HG03457 (cell line): ENCODE measurements around the gene CCDC136.

ENCODE experiments used
- ATAC-seq: cut with Tn5 transposase; IDR thresholded peaks from one replicate; pipeline ENCODE4 v1.9.1; 2021; ENCODE audit warnings: moderate number of reproducible peaks; ENCODE audit not compliant: unreplicated experiment

The CCDC136 gene

GRCh38 chr7:128830231-128831177 lies 38.7 kb downstream of the CCDC136 start, which contains the start of gene FLNC:
Gene FLNC, plus strand, starts transcription at chr7:128830406. Its CDS starts 232 bp downstream, at chr7:128830638.
- ATAC-seq: no peak

GRCh38 chr7:128831178-128831993 lies 39.6 kb downstream of the CCDC136 start:
- no peak for ATAC-seq

GRCh38 chr7:128831994-128832879 lies 40.5 kb downstream of the CCDC136 start:
- ATAC-seq: no peak

- no peak for ATAC-seq
Observed at GRCh38 chr7:128832880-128833147, 41.0 kb downstream of the CCDC136 start.

GRCh38 chr7:128833148-128833945 lies 41.6 kb downstream of the CCDC136 start:
- ATAC-seq: no peak

- ATAC-seq: no peak
Observed at GRCh38 chr7:128833946-128834325, 42.2 kb downstream of the CCDC136 start.

- ATAC-seq: no peak
Observed at GRCh38 chr7:128835231-128835751, 43.5 kb downstream of the CCDC136 start.

- ATAC-seq: no peak
Observed at GRCh38 chr7:128835790-128836641, 44.2 kb downstream of the CCDC136 start.

GRCh38 chr7:128836729-128837348 lies 45.1 kb downstream of the CCDC136 start:
- ATAC-seq: no peak

GRCh38 chr7:128837521-128837921 lies 45.8 kb downstream of the CCDC136 start:
- no peak for ATAC-seq

- no peak for ATAC-seq
Observed at GRCh38 chr7:128838109-128838779, 46.5 kb downstream of the CCDC136 start.

GRCh38 chr7:128838981-128839731 lies 47.4 kb downstream of the CCDC136 start:
- no peak for ATAC-seq

GRCh38 chr7:128839751-128840177 lies 48.0 kb downstream of the CCDC136 start:
- ATAC-seq: no peak

GRCh38 chr7:128840326-128841170 lies 48.8 kb downstream of the CCDC136 start:
- ATAC-seq: no peak

- no peak for ATAC-seq
Observed at GRCh38 chr7:128841171-128841690, 49.5 kb downstream of the CCDC136 start.
